Smooth muscle cell (in vitro differentiated cells): ENCODE results near the gene FAM149B1. TPM values are rescaled to one million over a fixed set of nuclear protein-coding genes. Genes with fewer than 3 reads are reported as not detected.

Source experiments
- DNase-seq: peaks from one replicate; lab custom pipeline; 2025; ENCODE audit not compliant: unreplicated experiment; lab: John Stamatoyannopoulos, UW
- H2AFZ ChIP-seq: fragments of 200-600 bp; sonication (generic); 2 replicates; pipeline ENCODE4 v1.6.0; 2016; ENCODE audit warnings: antibody characterized with exemption, low read depth, mild to moderate bottlenecking
- H3F3A ChIP-seq: fragments of 200-600 bp; sonication (generic); 2 replicates; pipeline ENCODE4 v1.6.0; 2017; ENCODE audit warnings: antibody characterized with exemption, low read depth
- H3K27ac ChIP-seq: fragments of 200-600 bp; sonication (generic); 2 replicates; pipeline ENCODE4 v1.5.1; 2016; ENCODE audit warnings: low read depth, mild to moderate bottlenecking
- H3K27me3 ChIP-seq: fragments of 200-600 bp; sonication (generic); 2 replicates; pipeline ENCODE4 v1.6.1; 2016; ENCODE audit warnings: low read depth, mild to moderate bottlenecking
- H3K36me3 ChIP-seq: fragments of 200-600 bp; sonication (generic); 2 replicates; pipeline ENCODE4 v1.5.1; 2016; ENCODE audit warnings: low read depth
- H3K4me1 ChIP-seq: fragments of 200-600 bp; sonication (generic); 2 replicates; pipeline ENCODE4 v1.5.1; 2016; ENCODE audit warnings: low read depth
- H3K4me2 ChIP-seq: fragments of 200-600 bp; sonication (generic); 2 replicates; pipeline ENCODE4 v1.6.0; 2016; ENCODE audit warnings: mild to moderate bottlenecking
- H3K4me3 ChIP-seq: fragments of 200-600 bp; sonication (generic); 2 replicates; pipeline ENCODE4 v1.5.1; 2016; ENCODE audit warnings: mild to moderate bottlenecking
- H3K79me2 ChIP-seq: fragments of 200-600 bp; sonication (generic); 2 replicates; pipeline ENCODE4 v1.6.0; 2016; ENCODE audit warnings: low read depth, mild to moderate bottlenecking
- H3K9ac ChIP-seq: fragments of 200-600 bp; sonication (generic); 2 replicates; pipeline ENCODE4 v1.6.0; 2016; ENCODE audit warnings: low read depth
- H3K9me3 ChIP-seq: fragments of 200-600 bp; sonication (generic); replicated peaks from 2 replicates; pipeline ENCODE4 v1.5.1; 2016; ENCODE audit warnings: low read depth
- H4K20me1 ChIP-seq: fragments of 200-600 bp; sonication (generic); 2 replicates; pipeline ENCODE4 v1.6.0; 2016; ENCODE audit warnings: low read depth
- WGBS: methylation state at CpG from one replicate; pipeline ENCODE4 v1.1.7; 2016; ENCODE audit warnings: low lambda C conversion rate; 5-methylcytosine and 5-hydroxymethylcytosine counted together
- polyA plus RNA-seq: library from polyadenylated mRNA; unstranded; fragments of >200 nt; fragmentation: Nextera tagmentation; extraction: Ambion mirVana; gene quantifications from 2 replicates; pipeline ENCODE4 v1.2.1, GENCODE V29; 2016
- total RNA-seq: library from RNA; depleted of rRNA; stranded (reverse); fragments of >200 nt; gene quantifications from 2 replicates; pipeline ENCODE4 v1.2.3, GENCODE V29; 2014
- TF ChIP-seq, protein P1 (sequence below): fragments of 200-600 bp; sonication (generic); IDR thresholded peaks from 2 replicates; pipeline ENCODE4 v1.5.1; 2017; ENCODE audit warnings: borderline replicate concordance, mild to moderate bottlenecking, antibody characterized with exemption; ENCODE audit not compliant: insufficient read depth, poor library complexity, severe bottlenecking

FAM149B1 gene
- total and polyA plus RNA-seq, 2 experiments from 2014 or later = 10.5 to 29.0 TPM

DNA sequence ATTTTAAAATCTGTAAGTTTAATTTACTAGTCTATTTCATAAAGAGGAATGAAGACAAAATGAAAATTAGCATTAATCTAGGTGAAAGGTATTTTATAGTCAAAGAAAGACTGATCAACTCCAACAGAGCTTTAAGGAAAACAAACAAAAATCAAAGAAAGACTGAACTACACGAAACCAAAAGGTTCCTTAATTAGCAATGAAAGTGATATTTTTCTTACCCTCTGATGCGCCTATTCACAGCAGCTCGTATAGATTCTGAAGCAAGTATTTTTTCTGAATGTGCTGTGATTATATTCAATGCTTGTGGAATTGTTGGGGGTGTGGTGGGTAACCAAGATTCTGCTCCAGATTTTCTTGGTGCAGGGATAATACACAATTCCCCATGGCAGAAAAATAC, 11.9 kb upstream of the FAM149B1 start:
- peaks cover 35% of the 10 kb centered on the region for H3K36me3 ChIP-seq
- no peaks in the 10 kb centered on the region for H3K4me1 ChIP-seq
- no peak overlapping the region for H3K27ac ChIP-seq
- no peaks in the 10 kb centered on the region for H3K27me3 ChIP-seq
- no peak for DNase-seq
- peaks cover 41% of the 10 kb centered on the region for H3K79me2 ChIP-seq
- TF ChIP-seq, protein P1, sequence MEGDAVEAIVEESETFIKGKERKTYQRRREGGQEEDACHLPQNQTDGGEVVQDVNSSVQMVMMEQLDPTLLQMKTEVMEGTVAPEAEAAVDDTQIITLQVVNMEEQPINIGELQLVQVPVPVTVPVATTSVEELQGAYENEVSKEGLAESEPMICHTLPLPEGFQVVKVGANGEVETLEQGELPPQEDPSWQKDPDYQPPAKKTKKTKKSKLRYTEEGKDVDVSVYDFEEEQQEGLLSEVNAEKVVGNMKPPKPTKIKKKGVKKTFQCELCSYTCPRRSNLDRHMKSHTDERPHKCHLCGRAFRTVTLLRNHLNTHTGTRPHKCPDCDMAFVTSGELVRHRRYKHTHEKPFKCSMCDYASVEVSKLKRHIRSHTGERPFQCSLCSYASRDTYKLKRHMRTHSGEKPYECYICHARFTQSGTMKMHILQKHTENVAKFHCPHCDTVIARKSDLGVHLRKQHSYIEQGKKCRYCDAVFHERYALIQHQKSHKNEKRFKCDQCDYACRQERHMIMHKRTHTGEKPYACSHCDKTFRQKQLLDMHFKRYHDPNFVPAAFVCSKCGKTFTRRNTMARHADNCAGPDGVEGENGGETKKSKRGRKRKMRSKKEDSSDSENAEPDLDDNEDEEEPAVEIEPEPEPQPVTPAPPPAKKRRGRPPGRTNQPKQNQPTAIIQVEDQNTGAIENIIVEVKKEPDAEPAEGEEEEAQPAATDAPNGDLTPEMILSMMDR = no peak
- H3K4me2 ChIP-seq = no peak overlapping the region
- H3K9me3 ChIP-seq = no peaks in the 10 kb centered on the region
- H3K9ac ChIP-seq = no peak overlapping the region
- H4K20me1 ChIP-seq = peaks cover 13% of the 10 kb centered on the region
- no peak overlapping the region for H2AFZ ChIP-seq
- no peak overlapping the region for H3K4me3 ChIP-seq
- whole genome bisulfite sequencing = 97% methylated on average over 3 of the region's 3 CpGs
- no peaks in the 10 kb centered on the region for H3F3A ChIP-seq

DNA sequence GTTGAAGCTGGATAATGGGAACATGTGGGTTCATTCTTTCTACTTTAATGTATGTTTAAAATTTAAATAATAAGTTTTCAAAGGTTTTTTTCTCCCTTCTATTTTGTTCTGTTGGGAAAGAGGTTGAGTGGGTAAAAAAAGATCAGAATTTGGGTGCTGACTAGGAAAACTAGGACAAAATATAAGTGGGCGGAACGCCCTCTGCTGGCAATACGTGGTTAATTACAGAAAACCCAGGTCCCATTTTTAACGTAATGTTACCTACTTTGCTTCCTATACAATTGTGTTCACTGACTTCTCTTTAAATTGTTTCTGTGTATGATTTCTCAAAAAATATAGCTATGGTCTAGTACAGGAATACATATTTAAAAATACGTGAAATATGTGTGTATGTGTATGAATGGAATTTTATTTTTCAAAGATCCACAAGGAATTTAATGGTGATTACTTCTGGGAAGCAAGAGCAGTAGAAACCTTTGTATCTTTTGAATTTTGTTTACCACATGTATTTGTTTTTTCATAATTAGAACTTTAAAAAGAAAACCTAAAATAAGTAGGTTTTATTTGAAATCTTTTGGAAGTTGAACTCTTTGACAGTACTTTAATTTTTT, 8.8 kb upstream of the FAM149B1 start:
- H3K4me1 ChIP-seq = no peaks in the 10 kb centered on the region
- H2AFZ ChIP-seq = no peak overlapping the region
- peaks cover 40% of the 10 kb centered on the region for H4K20me1 ChIP-seq
- H3K27ac ChIP-seq = no peak overlapping the region
- H3K79me2 ChIP-seq = peaks cover 64% of the 10 kb centered on the region
- H3K9me3 ChIP-seq = no peaks in the 10 kb centered on the region
- no peak overlapping the region for H3K4me3 ChIP-seq
- TF ChIP-seq, protein P1 = peak; percentile 87
- H3K27me3 ChIP-seq = no peaks in the 10 kb centered on the region
- DNase-seq = no peak
- H3F3A ChIP-seq = no peaks in the 10 kb centered on the region
- no peak overlapping the region for H3K9ac ChIP-seq
- H3K4me2 ChIP-seq = no peak overlapping the region
- H3K36me3 ChIP-seq = peaks cover 20% of the 10 kb centered on the region
- 12% methylated on average over 5 of the region's 5 CpGs for WGBS

DNA sequence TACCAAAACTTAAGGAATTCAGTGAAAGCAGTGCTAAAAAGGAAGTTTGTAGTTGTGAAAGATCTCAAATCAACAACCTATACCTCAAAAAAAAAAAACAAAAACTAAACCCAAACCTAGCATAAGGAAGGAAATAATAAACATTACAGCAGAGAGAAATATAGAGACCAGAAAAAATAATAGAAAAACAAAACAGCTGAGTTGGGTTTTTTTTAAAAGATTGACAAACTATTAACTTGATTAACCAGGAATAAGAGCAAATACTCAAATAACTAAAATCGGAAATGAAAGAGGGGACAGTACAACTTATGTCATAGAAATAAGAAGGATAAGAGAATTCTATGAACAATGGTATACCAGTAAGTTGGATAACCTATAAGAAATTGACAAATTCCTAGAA, 6.8 kb upstream of the FAM149B1 start:
- DNase-seq = no peak

More for the DNA sequence above, 6.8 kb upstream of the FAM149B1 start:
- peaks cover 82% of the 10 kb centered on the region for H3K79me2 ChIP-seq
- no peak overlapping the region for H2AFZ ChIP-seq
- no peak overlapping the region for H3K4me3 ChIP-seq
- H3K4me1 ChIP-seq = no peaks in the 10 kb centered on the region
- peaks cover 3% of the 10 kb centered on the region for H3F3A ChIP-seq
- H3K9me3 ChIP-seq = no peaks in the 10 kb centered on the region
- no peak overlapping the region for H3K27ac ChIP-seq
- TF ChIP-seq, protein P1 = no peak
- peaks cover 11% of the 10 kb centered on the region for H3K36me3 ChIP-seq
- WGBS = 97% methylated on average over 1 of the region's 1 CpG
- H3K4me2 ChIP-seq = no peak overlapping the region
- no peaks in the 10 kb centered on the region for H3K27me3 ChIP-seq
- H3K9ac ChIP-seq = no peak overlapping the region
- H4K20me1 ChIP-seq = peaks cover 48% of the 10 kb centered on the region
